ENCODE measurements around the gene EHMT1. TPM values are rescaled to one million over a fixed set of nuclear protein-coding genes. Genes with fewer than 3 reads are reported as not detected.
"Not testable (repeated sequence)": the region's sequence is repeated elsewhere in the genome, so short reads cannot be mapped to it uniquely, and the experiment has no call there.

EHMT1 gene
- total RNA-seq, 1 experiment from 2014 or later: 38.4 TPM

DNA sequence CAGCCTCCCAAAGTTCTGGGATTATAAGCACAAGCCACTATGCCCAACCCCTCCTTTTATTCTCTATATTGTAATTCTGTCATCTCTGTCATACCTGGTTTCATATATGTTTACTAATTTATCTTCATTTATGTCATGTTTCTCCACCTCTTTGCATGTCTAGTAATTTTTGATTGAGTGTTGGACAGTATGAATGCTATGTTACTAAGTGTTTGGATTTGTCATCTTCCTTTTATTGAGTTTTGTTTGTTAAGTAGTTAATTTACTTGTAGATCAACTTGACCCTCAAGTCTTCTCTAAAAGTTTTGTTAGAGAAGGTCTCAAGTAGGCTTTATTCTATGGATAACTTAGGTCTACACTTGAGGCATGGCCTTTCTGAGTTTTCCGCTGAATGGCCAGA lies 241.6 kb downstream of the EHMT1 start:
- no peak for DNase-seq (ENCODE audit: low read depth)

DNA sequence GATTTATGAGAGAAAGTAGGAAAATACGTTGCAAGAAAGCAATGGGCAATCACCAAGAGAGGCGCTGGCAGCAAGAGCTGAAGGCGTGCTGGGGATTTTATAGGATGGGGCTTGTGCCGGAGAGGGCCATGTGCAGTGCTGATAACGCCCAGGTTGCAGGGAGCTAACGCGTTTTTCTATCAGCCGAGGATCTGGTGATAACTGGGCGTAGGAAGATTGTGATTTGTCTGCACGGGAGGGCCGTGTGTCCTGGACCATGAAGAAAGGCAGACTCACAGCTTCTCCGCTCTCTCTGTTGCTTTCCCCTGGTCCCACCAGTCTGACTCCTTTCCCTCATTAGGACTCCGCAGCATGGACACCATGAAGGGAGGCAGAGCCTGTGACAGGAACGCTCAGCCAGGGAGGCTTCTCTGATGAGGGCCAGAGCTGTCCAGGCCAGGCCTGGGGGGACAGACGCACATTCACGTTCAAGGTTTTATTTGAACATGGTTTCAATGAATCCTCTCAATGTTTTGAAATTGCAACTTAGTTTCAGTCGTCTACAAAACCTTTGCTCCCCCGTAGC lies 246.9 kb downstream of the EHMT1 start:
- no peak for DNase-seq (ENCODE audit: low read depth)

DNA sequence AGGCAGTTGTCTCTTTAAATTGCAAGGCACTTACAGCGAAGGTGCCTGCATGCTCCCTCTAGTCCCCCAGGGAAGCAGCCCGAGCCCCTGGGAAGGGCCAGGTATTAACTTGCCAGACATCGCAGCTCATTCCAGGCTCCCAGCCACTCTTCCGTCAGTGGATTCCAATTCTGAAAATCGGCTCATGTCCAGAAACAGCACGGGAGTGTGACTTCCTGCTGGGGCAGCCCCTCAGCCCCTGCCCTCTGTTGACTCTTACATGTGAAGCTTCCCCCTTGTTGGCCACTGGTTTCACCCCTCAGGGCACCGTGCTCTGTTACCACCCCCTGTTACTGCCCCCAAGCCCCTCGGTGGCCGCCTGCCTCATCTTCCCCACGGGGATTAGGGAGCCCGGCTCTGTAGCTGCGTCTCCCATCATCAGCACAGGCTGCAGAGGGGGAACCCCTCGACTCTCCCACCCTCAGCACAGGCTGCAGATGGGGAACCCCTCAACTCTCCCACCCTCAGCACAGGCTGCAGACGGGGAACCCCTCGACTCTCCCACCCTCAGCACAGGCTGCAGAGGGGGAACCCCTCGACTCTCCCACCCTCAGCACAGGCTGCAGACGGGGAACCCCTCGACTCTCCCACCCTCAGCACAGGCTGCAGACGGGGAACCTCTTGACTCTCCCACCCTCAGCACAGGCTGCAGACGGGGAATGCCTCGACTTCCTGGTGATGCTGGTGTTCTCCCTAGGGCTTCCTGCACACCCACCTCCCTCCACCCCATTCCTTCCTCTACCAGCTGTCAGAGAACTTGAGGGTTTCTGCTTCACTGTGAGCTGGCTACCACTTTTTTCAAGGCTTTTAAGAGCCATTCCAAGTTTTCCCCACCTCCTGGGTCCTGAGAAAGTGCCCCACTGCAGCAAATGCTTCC lies 247.7 kb downstream of the EHMT1 start:
- no peak for DNase-seq (ENCODE audit: low read depth)

DNA sequence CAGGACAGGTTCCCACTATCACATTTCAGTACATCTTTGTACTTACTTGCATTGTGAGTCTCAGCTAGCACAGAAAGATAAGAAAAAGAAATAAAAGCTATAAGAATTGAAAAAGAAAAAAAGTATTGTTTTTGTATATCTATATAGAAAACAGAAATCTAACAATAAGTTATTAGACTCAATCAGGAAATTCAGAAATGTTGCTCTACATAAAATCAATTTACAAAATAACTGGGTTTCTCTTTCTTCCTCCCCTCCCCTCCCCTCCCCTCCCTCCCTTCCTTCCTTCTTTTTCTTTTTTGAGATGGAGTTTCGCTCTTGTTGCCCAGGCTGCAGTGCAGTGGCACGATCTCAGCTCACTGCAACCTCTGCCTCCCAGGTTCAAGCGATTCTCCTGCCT lies 251.6 kb downstream of the EHMT1 start:
- DNase-seq (ENCODE audit: low read depth): no peak

DNA sequence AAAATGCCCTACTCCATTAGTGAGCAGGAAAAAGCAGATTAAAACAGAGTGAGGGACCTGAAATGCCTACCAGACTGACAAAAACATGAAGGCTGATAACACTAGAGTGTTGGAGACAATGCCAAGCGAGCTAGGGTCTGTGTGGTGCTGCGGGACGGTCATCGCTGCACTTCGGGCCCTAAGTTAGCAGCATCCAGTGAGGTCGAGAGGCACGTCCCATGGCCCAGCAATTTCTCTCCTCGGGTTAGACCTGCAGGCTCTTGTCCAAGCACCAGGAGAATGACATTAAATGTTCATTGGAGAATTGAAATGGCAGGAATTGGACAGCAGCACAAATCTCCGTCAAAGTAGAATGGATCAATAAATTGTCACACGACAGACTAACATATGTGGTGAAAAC lies 253.5 kb downstream of the EHMT1 start:
- no peak for DNase-seq (ENCODE audit: low read depth)

DNA sequence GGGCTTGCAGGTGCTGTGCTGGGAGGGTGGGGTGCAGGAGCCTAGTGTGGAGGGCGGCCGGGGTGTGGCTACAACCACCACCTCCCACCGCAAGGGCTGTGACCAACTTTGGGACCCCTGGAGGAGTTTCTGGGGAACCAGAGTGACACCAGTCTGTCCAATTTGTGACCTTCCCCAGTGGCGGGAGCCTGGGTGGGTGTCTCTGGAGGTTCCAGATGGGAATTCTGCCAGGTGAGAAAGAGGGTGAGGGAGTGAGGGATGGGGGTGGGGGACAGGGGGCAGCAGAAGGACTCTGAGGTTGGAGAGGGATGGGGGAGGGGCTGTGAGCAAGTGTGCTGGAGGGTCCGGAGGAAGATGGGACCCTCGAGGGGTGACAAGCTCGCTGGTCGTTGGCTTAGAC lies 254.6 kb downstream of the EHMT1 start:
- DNase-seq (ENCODE audit: low read depth): no peak

DNA sequence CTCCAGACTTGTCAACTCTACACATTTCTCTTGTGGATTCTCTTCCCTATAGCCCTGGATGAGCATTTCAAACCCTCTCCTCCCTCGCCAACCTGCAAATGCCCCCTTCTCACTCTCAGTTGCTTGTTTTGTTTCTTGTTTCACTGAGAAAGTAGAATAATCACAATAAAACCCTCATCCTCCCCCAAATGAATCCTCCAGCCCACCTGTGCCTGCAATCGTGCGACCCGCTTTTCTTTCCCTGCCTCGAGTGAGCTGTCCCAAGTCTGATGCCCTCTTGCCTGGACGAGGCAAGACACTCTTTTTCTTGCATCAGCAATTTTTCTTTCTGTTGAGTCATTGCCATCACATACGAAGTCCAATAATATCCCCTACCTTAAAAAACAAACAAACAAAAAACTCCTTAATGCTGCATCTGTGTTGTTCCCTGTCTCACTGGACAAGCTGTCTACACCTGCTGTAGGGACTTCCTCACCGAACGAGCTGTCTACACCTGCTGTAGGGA lies 255.1 kb downstream of the EHMT1 start:
- no peak for DNase-seq (ENCODE audit: low read depth)

DNA sequence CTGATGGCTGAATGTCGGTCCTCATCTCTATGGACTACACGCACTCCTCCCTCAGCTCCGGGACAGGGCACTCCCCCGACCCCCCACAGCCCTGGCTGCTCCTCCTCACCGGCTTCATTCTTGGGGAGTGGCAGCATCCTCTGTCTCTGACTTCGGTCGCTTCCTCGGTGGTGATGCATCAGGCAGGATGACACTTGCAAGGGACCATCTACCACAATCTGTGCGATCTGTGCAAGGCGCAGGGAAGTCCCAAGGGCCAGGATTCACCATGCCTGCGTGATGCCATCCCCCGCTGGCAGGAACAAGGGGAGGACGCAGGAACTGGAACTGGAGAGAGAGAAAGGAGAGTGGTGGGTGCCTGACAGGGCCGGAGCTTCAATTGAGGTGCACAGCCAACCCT lies 256.5 kb downstream of the EHMT1 start:
- DNase-seq (ENCODE audit: low read depth): no peak

DNA sequence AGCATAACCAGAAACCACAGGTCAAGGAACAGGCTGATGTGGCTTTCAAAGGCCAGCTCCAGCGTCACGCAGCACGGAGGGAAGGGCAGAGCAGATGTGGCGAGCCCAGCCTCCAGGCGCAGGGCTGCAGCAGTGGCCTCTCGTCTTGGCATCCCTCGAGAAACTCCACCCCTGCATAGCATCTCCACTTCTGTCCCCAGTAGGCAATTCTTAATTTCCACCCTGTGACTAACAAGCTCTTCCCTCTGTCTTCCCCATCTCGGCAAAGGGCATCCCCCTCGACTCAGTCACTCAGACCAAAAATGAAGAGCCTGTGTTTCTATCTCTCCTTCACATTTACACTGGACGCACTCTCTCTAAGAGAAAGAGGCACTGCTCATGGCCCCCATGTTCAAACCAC lies 257.0 kb downstream of the EHMT1 start:
- DNase-seq (ENCODE audit: low read depth): no peak

DNA sequence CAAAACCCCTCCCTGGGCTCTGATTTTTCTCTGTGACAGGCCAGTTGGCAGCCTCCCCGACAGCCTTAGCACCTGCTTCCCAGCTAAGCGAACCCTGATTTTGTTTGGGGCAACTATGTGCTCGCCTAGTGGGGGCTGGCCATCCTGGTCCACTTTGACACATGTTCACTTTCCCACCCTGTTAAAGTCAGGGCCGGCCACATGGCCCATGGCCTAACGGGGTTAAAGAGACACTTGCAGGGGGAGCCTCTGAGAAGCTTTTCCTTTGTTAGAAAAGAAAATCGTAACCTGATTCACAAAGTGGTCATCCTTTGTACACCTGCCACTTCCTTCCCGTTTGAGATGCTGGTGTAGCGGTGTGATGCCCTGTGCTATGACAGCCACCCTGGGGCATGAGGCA lies 257.5 kb downstream of the EHMT1 start:
- DNase-seq (ENCODE audit: low read depth): no peak

DNA sequence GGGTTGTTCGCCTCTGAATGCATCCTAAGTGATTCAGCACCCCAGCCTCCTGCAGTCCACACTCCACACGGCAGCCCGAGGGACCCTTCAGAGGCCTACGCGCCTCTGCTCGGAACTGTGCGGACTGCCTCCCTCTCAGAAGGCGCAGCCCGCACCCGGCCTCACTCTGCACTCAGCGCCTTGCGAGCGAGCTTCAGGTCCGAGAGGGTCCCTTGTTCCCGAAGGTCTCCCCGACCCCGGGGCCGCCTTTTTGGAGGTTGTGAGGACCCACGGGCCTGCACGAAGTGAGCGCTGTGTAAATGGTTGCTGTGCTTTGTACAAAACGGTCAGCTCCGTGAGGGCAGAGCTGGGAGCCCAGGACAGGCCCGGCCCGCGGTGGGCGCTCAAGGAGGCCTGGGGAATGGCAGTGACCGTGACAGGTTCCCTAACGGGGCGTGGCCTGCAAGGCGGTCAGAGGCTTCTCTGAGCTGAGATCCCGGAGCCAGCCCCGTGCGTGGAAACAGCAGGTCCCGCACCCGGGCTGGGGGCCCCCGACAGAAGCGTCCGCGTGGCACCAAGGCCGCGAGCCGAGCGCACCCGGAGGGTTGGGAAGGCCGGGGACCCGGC lies 258.1 kb downstream of the EHMT1 start:
- no peak for DNase-seq (ENCODE audit: low read depth)

DNA sequence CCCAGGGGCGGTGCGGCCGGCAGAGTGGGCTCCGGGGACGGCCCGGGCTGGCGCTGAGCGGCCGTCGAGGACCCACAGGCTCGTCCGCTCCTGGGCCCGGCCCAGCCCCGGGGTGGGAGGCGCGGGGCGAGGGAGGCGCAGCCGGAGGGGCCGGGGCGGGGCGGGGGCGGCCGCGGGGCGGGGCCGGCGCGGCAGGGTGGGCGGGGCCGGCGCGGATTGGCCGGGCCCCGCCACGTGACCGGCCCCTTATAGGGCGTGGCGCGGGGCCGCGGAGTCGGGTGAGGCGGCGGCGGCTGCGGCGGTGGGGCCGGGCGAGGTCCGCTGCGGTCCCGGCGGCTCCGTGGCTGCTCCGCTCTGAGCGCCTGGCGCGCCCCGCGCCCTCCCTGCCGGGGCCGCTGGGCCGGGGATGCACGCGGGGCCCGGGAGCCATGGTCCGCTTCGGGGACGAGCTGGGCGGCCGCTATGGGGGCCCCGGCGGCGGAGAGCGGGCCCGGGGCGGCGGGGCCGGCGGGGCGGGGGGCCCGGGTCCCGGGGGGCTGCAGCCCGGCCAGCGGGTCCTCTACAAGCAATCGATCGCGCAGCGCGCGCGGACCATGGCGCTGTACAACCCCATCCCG lies 258.8 kb downstream of the EHMT1 start, which contains the start of gene CACNA1B:
Gene CACNA1B (plus strand): TSS at position 277 of the 617 bp plus-strand sequence. CDS start 152 bp downstream, at position 429.
- not testable (repeated sequence) for DNase-seq (ENCODE audit: low read depth)

DNA sequence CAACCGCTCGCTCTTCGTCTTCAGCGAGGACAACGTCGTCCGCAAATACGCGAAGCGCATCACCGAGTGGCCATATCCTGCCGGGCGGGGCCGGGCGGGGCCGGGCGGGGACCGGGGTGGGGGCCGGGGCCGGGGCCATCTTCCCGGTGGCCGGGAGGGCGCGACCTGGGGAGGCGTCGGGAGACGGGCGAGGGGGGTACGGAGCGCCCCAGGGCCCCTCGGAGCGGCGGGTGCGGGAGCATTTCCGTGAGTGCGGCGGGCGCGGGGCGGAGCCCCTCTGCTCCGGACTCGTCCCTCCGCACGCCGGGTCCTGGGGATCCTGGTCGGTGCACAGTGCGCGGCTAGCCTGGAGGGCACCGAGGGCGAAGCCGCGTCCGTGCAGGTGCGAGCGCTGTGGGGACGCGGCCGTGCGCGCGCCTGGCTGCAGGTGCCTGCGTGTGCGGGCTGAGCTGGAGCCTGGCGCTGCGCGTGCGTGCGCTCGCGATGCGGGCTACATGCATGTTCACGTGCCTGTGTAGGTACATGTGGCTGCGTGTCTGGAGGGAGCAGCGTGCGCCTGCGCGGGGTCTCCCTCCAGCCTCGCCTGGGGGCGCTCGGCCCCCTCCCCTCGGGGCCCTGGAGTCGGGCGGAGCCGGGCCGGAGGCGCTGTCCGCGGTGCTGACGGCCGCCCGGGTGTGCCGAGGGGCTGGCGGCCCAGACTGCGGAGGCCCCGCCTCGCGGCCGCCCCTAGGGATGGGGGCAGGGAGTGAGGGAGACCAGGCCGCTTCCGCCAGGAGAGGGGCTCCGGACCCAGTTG lies 259.5 kb downstream of the EHMT1 start:
- DNase-seq (ENCODE audit: low read depth): no peak

DNA sequence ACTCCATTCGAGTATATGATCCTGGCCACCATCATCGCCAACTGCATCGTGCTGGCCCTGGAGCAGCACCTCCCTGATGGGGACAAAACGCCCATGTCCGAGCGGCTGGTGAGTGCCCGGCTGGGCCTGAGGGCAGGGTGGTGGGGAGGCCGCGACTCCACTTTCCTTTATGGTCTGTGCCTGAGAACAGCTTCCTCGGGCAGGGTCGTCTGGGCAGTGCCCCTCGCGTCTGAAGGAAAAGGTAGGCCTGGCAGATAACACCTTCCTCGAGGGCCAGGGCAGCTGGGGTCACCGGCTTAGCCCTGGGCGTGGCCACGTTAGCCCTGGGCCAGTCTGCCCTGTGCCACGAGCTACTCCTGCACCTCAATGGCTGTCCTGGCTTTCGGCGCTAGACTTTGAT lies 260.2 kb downstream of the EHMT1 start:
- DNase-seq (ENCODE audit: low read depth): no peak

DNA sequence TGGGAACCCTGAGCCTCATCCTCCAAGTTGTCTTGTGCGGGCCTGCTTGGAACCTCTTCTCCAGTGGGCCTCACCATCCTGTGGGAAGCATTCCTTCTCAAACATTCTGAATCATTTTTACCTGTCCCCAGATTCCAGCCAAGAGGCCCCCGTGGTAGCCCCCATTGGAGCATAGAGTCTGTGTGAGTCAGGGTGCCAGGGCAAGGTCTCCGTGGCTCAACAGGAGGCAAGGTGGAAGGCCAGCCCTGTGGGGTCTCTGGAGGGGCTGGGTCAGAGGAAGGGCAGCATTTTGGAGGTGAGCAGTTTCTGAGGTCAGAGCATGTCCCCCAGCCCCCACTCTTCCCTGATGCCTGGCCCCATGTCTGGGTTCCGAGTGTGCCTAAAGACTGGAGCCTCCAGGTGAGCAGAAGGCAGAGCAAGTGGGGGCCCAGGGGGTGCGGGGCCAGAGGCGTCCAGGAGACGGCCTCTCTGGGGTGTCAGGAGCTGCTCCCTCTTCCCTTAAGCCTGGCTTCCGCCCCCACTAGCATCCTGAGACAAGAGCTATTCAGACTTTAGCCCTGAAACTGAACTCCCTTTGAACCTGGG lies 260.9 kb downstream of the EHMT1 start:
- peak; percentile 4 for DNase-seq (ENCODE audit: low read depth)

DNA sequence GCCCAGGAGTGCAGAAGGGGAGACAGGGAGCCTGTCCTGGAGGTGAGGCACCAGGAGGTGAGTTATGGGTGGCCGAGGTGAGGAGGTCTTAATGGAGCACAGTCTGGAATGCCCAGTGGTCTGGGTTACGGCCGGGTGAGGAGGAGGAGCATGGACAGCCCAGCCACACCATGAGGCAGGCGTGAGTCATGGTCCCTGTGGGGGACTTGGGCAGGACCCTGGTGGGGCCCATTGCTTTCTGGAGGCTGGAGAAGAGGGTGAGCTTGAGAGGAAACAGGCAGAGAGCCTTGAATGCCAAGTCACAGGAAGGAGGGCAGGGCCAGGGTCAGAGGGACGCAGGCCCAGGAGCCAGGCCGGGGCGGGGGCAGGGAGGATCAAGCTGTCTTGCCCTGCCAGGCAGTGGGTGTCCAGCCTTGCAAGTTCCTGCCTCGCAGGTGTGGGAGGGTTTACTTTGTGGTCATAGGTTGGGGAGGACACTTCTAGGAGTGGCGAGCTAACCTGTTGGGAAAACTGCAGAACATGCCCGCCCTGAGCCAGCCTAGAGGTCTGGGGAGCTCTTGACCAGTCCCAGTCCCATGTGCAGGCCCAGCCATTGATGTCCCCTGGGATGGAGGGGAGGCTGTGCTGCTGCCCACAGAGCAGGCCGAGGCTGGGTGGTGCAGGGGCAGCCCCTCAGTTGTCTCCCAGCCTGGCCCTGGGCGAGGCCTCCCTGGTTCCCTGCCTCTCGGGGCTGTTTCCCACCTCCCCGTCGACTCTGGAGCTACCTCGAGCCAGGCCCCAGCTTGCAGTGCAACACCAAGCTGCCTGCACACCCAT lies 261.6 kb downstream of the EHMT1 start:
- peak; percentile 14 for DNase-seq (ENCODE audit: low read depth)

DNA sequence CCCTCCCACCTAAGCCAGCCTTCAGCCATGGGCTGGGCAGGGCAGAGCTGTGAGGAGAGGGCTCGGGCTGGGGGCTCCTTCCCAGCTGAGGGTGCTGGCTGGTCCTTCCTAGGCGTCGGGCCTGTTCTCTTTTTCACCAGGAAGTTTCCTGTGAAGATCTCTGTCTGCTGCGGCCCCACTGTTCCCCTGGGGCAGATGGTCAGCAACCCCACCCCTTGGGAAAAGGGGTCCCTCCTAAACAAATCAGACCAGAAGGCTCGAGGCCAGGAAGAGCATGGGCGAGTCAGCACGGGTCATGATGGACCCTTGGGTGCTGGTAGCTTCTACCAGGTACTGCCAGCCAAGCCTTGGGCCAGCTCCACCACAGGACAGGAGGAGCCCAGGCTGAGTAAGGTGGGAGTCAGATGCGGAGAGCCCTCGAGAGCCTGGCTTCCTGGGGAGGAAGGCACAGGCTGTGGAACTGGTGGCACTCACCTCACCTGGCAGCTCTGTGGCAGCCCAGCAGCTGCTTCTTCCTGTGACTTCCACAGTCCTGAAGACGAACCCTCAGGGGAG lies 262.2 kb downstream of the EHMT1 start:
- no peak for DNase-seq (ENCODE audit: low read depth)

DNA sequence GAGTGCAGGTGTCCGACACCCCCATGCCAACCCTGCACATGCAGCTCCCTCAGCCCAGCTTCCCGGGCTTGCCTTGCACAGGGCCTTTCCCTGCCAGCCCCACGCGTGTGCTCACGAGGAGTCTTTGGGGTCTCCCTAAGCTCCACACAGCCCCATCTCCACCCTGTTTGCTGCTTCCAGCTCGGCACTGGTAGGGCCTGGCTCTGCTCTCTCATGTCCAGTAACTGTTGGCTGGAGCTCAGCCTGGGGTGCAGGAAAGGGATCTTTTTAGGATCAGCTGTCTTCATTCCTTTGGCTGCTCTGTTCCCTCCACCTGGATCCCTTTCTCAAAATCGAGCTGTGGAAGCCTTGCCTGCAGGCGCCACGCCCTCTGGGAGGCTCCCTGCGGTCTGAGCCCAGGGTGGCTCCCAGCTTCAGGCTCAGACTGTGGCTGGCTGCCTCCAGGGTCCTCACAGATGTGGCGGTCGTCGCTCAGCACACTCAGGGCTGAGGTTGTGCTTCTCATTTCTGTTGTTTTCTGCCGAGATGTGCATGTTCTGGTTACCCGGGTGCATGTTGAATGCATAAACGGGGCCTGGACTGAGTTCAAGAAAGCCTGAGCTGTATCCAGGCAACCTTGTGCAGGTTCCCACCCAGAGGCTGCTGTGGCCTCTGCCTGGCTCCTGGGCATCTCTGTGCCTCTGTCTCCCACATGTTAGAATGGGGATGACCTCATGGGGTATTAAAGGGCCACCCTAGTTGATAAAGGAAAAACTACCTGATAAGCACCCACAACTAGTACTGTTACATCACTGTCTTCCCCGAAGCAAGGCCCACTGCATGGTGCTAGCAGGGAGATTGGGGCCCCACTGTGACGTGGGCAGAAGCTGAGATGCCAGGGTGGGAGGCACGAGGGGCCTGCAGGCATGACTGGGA lies 263.0 kb downstream of the EHMT1 start:
- DNase-seq (ENCODE audit: low read depth): peak; percentile 12

DNA sequence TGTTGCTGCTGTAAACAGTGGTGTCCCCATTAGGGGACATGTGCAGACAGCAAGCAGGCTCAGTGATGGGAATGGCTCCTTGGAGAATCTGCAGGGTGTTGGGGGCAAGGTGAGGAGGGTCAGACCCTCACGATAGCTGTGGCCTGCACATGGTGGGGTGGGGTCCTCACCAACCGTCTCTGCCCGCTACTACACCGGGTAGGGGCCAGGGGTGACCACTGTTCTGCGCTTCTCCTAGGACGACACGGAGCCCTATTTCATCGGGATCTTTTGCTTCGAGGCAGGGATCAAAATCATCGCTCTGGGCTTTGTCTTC lies 263.7 kb downstream of the EHMT1 start:
- no peak for DNase-seq (ENCODE audit: low read depth)

Measured in M059J (cell line).